SK-MEL-5 (cell line): ENCODE results near the gene TMEM39A. TPM values are rescaled to one million over a fixed set of nuclear protein-coding genes. Genes with fewer than 3 reads are reported as not detected.

ENCODE experiments used
- DNase-seq: peaks from one replicate; pipeline ENCODE4 v3.0.0-alpha.2; 2016; ENCODE audit warnings: low read depth, low spot score
- in situ Hi-C: cut with HindIII; loops from 2 replicates; pipeline ENCODE4 v1.10.0; 2016; ENCODE audit warnings: low sequenced_read_pairs, high pct_unique_total_duplicates, low pct_unique_long_range_greater_than_20kb
- total RNA-seq: library from RNA; depleted of rRNA; stranded (reverse); fragments of >200 nt; shearing (Covaris generic); gene quantifications from 2 replicates; pipeline ENCODE4 v1.2.3, GENCODE V29; 2014; rRNA removed

Gene TMEM39A
- total RNA-seq, 1 experiment from 2014 or later, result 47.8 TPM

- DNase-seq, result no peak
These were observed 53.6 kb downstream of the TMEM39A start for GRCh38 chr3:119409844-119410243.

GRCh38 chr3:119408243-119408950 lies 55.0 kb downstream of the TMEM39A start:
- in situ Hi-C loops, result no loop called here

More at GRCh38 chr3:119409844-119410243, 53.6 kb downstream of the TMEM39A start:
- in situ Hi-C loops, result no loop called here

GRCh38 chr3:119405315-119405714 lies 58.1 kb downstream of the TMEM39A start:
- in situ Hi-C loops, result no loop called here
- DNase-seq, result no peak

More at GRCh38 chr3:119408243-119408950, 55.0 kb downstream of the TMEM39A start:
- no peak for DNase-seq

GRCh38 chr3:119403201-119403600 lies 60.2 kb downstream of the TMEM39A start:
- DNase-seq, result no peak
- in situ Hi-C loops, result no loop called here

- in situ Hi-C loops, result no loop called here
These were observed 60.6 kb downstream of the TMEM39A start for GRCh38 chr3:119402791-119403190.

GRCh38 chr3:119401503-119402440 lies 61.6 kb downstream of the TMEM39A start:
- no peak for DNase-seq
- in situ Hi-C loops, result no loop called here

More at GRCh38 chr3:119402791-119403190, 60.6 kb downstream of the TMEM39A start:
- no peak for DNase-seq

GRCh38 chr3:119401069-119401468 lies 62.3 kb downstream of the TMEM39A start:
- no peak for DNase-seq
- in situ Hi-C loops, result no loop called here

- in situ Hi-C loops, result no loop called here
- no peak for DNase-seq
These were observed 62.9 kb downstream of the TMEM39A start for GRCh38 chr3:119400466-119400865.

GRCh38 chr3:119396870-119397269 lies 66.5 kb downstream of the TMEM39A start:
- in situ Hi-C loops, result no loop called here
- no peak for DNase-seq

GRCh38 chr3:119395923-119396358 lies 67.5 kb downstream of the TMEM39A start:
- no peak for DNase-seq
- in situ Hi-C loops, result no loop called here

- peak; percentile 23 for DNase-seq
- in situ Hi-C loops, result no loop called here
These were observed 74.8 kb downstream of the TMEM39A start for GRCh38 chr3:119388577-119388976.

GRCh38 chr3:119382134-119382533 lies 81.3 kb downstream of the TMEM39A start:
- DNase-seq, result no peak
- in situ Hi-C loops, result no loop called here

- peak; percentile 17 for DNase-seq
- in situ Hi-C loops, result no loop called here
These were observed 82.7 kb downstream of the TMEM39A start for GRCh38 chr3:119380697-119381096.

Other genes with a start within 250 kb of the TMEM39A start
- gene B4GALT4, start 222.7 kb downstream of the TMEM39A start, total RNA-seq, result 21.0 and 24.7 TPM in 2 replicates
- 11.4 and 13.9 TPM in 2 replicates for gene ARHGAP31, start 169.2 kb downstream of the TMEM39A start, total RNA-seq
- 24.6 and 24.9 TPM in 2 replicates for gene POGLUT1, start 5.3 kb upstream of the TMEM39A start, total RNA-seq
- 273 and 289 TPM in 2 replicates for gene TIMMDC1, start 34.9 kb upstream of the TMEM39A start, total RNA-seq
- not detected in 2 replicates for gene CD80, start 96.0 kb upstream of the TMEM39A start, total RNA-seq
- 1.5 and 1.6 TPM in 2 replicates for gene ADPRH, start 115.9 kb upstream of the TMEM39A start, total RNA-seq
- gene PLA1A, start 134.3 kb upstream of the TMEM39A start, total RNA-seq, result 41.4 and 42.0 TPM in 2 replicates
- 0.08 and 0.40 TPM in 2 replicates for gene POPDC2, start 197.0 kb upstream of the TMEM39A start, total RNA-seq
- 75.3 and 78.4 TPM in 2 replicates for gene COX17, start 213.8 kb upstream of the TMEM39A start, total RNA-seq
- not detected in 2 replicates for gene CFAP91, start 239.4 kb upstream of the TMEM39A start, total RNA-seq